Colonic mucosa (tissue), 4 donors: ENCODE results near the gene TPPP3. TPM values are rescaled to one million over a fixed set of nuclear protein-coding genes. Genes with fewer than 3 reads are reported as not detected.
"Not testable (repeated sequence)": the region's sequence is repeated elsewhere in the genome, so short reads cannot be mapped to it uniquely, and the experiment has no call there.

Experiments used
- DNase-seq: peaks from one replicate; pipeline ENCODE4 v3.0.0-alpha.2; 2020
- H3K27ac ChIP-seq: fragments of 200-600 bp; one replicate; pipeline ENCODE4 v1.8.0; 2021
- H3K27me3 ChIP-seq: fragments of 200-600 bp; one replicate; pipeline ENCODE4 v1.8.0; 2021
- H3K36me3 ChIP-seq: fragments of 200-600 bp; one replicate; pipeline ENCODE4 v1.8.0; 2021
- H3K4me1 ChIP-seq: fragments of 200-600 bp; one replicate; pipeline ENCODE4 v1.8.0; 2021; ENCODE audit warnings: mild to moderate bottlenecking
- H3K4me3 ChIP-seq: fragments of 200-600 bp; one replicate; pipeline ENCODE4 v1.8.0; 2021
- H3K9ac ChIP-seq, 2 donors: one replicate each; pipeline ENCODE4 v1.7.0; 2013; ENCODE audit warnings: control low read depth in 2 of 2, low read depth in 2 of 2, low read length in 2 of 2
- H3K9me3 ChIP-seq: fragments of 200-600 bp; one replicate; pipeline ENCODE4 v1.8.0; 2021
- CTCF ChIP-seq: fragments of 200-600 bp; IDR thresholded peaks from one replicate; pipeline ENCODE4 v1.8.0; 2022; ENCODE audit warnings: antibody characterized with exemption, mild to moderate bottlenecking
- intact Hi-C: fragments of 100-400 bp; cut with DNase I; formaldehyde crosslinking; loops from one replicate; pipeline ENCODE4 v1.14.1; 2022
- total RNA-seq, 2 donors: library from RNA; stranded (reverse); fragmentation: NEBNext Ultra II Directional in 1 of 2; extraction: Animal tissue kit (Norgen Biotek cat#: 25700) in 1 of 2; gene quantifications; one replicate each; pipeline ENCODE4 v1.2.1, GENCODE V29; 2021
- donor health status: healthy.
- donor health status: DM: no; HTN: no; CAD: no.
- donor health status: DM: no; HTN: no; CAD: no.

Gene TPPP3
- total RNA-seq, 2 donors from 2014 or later = 3.7 to 12.3 TPM

- intact Hi-C loops = loop anchor here (10.0 kb wide), 1 partner anchor 135 kb away; no protein-coding TSS in a partner anchor
- Histone ChIP-seq H3K4me1 (no peaks in the 10 kb centered on the region), H3K4me3 (no peak overlapping the region), H3K27ac (no peak overlapping the region), H3K27me3 (no peaks in the 10 kb centered on the region), H3K36me3 (no peaks in the 10 kb centered on the region), H3K9me3 (no peaks in the 10 kb centered on the region), H3K9ac (no peak overlapping the region)
- DNase-seq = no peak
- no peak for TF ChIP-seq CTCF
These were observed 26.6 kb upstream of the TPPP3 start for GRCh38 chr16:67419931-67420330.

- Histone ChIP-seq H3K9me3 (no peaks in the 10 kb centered on the region), H3K4me1 (no peaks in the 10 kb centered on the region), H3K9ac (peak overlapping the region in 1 of 2 donors; percentile 4), H3K27me3 (no peaks in the 10 kb centered on the region), H3K4me3 (no peak overlapping the region), H3K27ac (no peak overlapping the region), H3K36me3 (no peaks in the 10 kb centered on the region)
- no peak for DNase-seq
- TF ChIP-seq CTCF = no peak
- intact Hi-C loops = loop anchor here (10.0 kb wide), 1 partner anchor 135 kb away; no protein-coding TSS in a partner anchor
These were observed 26.2 kb upstream of the TPPP3 start for GRCh38 chr16:67419502-67419901.

GRCh38 chr16:67417333-67418061 lies 24.2 kb upstream of the TPPP3 start:
- H3K4me1 ChIP-seq = no peaks in the 10 kb centered on the region
- intact Hi-C loops = loop anchor here (10.0 kb wide), 1 partner anchor 133 kb away; no protein-coding TSS in a partner anchor
- H3K27ac ChIP-seq = no peak overlapping the region
- no peak for DNase-seq
- H3K36me3 ChIP-seq = no peaks in the 10 kb centered on the region
- H3K4me3 ChIP-seq = no peak overlapping the region
- no peaks in the 10 kb centered on the region for H3K9me3 ChIP-seq
- H3K27me3 ChIP-seq = no peaks in the 10 kb centered on the region
- TF ChIP-seq CTCF = no peak
- H3K9ac ChIP-seq = no peak overlapping the region

- Histone ChIP-seq H3K27ac (peak within 1 kb of the TSS; percentile 62), H3K9me3 (no peaks in the 10 kb centered on the region), H3K4me3 (peak within 1 kb of the TSS; percentile 77), H3K9ac (peak within 1 kb of the TSS; percentile 84 to 98), H3K36me3 (no peaks in the 10 kb centered on the region), H3K4me1 (no peaks in the 10 kb centered on the region), H3K27me3 (no peaks in the 10 kb centered on the region)
- intact Hi-C loops = loop anchor here (10.0 kb wide), 1 partner anchor 131 kb away; no protein-coding TSS in a partner anchor
- TF ChIP-seq CTCF = peak; percentile 61
- peak; percentile 73 for DNase-seq
These were observed 22.8 kb upstream of the TPPP3 start, which contains the start of gene ZDHHC1 for GRCh38 chr16:67415872-67416793. TSS of gene ZDHHC1 (minus strand) at chr16:67416477. CDS start at chr16:67407775, 8,702 bp downstream.

- not testable (repeated sequence) for H3K4me1 ChIP-seq, H3K9me3 ChIP-seq, H3K27ac ChIP-seq, H3K27me3 ChIP-seq, H3K36me3 ChIP-seq
- intact Hi-C loops = loop anchor here (10.0 kb wide), 1 partner anchor 131 kb away; no protein-coding TSS in a partner anchor
- peak overlapping the region; percentile 84 to 98 for H3K9ac ChIP-seq
- peak; percentile 22 for DNase-seq
- H3K4me3 ChIP-seq = peak overlapping the region; percentile 77
These were observed 22.1 kb upstream of the TPPP3 start for GRCh38 chr16:67415421-67415820.
